Effector CD4-positive, alpha-beta T cell (primary cell): Measurements from ENCODE around the gene POLRMT.

Experiments used
- DNase-seq: peaks from one replicate; pipeline ENCODE4 v3.0.0-alpha.2; 2020

POLRMT gene

DNA sequence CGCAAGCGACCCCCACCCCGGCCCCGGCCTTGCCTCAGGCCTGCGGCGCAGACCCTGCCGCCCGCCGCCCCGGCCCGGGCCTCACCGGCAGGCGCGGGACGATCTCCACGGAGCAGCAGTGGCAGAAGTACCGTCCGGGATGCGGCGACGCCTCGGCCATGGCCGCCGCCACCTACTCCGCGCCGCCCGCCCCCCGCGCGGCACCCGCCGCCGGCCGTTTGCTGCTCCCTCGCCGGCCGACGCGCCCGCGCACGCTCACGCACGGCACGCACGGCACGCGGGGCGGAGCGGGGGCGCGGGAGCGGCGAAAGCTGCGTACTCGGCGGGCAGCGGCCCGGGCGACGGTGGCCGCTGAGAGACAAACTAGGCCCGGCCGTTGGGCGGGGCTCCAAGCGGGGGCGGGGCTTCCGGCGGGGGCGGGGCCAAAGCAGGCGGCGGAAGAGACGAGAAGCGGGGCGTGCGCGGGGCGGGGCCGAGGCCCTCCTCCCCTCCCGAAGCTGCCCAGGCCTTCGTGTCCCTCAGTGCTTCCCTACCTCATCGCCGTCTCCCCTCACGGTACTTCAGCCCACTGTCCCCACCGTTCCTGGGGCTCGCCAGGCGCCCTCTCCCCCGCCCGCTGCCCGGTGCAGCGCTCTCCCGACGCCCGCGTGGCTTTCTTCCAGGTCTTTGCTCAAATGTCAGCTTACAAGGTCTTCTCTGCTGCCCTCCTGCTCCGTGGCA is 29.8 kb upstream of the POLRMT start, which contains the start of gene RNF126:
RNF126 (minus strand) TSS at position 253 of the 720 bp plus-strand sequence; CDS start at position 160, 93 bp downstream.
- peak; percentile 87 for DNase-seq

DNA sequence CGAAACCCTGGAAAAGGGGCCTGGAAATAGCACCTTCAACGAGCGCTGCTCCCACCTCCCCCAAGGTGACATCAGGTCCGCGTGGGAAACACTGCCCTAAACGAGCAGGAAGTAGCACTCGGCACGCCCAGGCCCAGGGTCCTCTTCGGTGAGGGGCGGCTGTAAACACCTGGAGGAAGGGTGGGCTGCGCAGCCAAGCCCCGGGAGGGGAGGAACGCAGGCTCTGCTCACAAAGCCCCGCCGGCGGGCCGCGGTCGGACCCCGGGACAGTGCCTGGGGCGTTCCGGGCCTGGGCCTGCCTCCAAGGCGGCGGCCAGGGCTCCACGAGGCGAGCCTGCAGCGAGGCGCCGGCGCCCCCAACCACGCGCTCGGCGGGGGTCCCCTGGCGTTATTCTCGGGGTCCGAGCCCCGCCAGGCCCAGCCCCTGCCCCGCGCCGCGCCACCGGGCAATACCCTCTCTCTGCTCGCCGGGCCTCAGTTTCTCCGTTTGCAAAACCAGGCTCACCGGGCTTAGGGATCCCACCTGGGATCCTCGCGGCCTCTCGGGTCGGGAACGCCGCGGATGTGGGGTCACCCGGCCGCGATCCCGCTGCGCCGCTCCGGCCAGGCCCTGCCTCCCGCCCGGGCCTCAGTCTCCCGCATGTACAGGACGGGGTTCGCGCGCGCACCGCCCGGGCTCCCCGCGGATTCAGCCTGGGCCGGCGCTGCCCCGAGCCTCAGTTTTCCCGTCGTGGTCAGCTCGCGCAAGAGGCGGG is 29.0 kb upstream of the POLRMT start:
- DNase-seq = peak; percentile 61

DNA sequence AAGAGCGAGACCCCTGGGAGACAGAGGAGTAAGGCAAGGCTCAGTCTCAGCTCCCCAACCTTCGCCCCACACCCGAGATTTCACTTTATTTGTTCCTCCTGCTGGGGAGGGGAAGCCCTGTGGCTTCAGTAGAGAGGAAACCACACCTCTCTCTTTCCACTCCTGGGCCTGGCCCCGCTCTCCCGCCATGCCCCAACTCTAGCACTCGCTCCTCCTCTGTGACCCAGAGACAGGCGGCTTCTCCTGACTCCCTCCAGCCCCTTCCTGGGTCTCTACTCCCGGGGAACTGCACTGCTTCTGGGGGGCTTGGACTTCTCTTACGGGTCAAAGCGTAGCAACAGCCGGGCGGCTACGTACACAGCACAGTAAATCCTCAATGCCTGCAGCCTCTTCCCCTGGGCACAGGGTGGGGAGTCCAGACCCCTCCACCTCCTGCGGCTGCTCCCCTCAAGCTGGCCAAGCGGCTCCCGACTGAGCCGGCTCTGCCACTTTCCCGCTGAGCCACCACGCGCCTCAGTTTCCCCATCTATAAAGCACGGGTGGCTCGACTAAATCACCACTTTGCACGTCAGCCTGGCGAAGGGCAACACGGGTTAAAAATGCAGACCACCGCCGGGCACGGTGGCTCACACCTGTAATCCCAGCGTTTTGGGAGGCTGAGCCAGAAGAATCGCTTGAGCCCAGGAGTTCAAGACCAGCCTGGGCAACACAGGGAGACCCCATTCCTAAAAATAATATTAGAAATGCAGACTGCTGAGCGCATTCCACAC is 28.3 kb upstream of the POLRMT start:
- peak; percentile 54 for DNase-seq

DNA sequence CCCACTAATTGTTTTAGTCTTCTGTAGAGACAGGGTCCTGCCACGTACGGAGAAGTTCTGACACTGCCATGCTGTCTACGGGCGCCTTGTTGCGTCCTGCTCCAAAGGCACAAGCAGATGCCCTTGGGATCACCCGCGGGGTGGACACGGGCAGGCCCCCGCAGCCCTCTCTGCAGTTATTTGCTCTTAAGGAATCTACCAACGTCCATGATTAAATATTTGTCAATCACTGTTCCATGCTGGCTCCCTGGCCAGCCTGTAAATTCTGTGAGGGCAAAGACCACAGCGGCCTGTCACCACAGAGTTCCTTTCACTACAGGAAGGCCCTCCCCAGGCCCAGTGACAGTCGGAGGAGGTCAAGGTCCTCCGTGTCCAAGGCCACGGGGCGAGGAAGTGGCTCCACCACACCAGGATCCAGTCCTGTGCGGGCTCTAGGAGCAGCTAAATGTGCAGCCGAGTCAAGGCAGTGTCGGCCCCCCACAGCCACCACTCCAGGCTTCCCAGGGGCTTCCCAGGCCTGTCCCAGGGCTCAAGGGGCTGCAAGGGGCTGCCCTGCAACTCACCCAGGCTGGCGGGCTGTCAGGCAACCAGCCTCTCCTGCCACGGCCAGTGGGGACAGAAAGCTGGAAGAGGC is 27.6 kb upstream of the POLRMT start:
- DNase-seq = no peak

DNA sequence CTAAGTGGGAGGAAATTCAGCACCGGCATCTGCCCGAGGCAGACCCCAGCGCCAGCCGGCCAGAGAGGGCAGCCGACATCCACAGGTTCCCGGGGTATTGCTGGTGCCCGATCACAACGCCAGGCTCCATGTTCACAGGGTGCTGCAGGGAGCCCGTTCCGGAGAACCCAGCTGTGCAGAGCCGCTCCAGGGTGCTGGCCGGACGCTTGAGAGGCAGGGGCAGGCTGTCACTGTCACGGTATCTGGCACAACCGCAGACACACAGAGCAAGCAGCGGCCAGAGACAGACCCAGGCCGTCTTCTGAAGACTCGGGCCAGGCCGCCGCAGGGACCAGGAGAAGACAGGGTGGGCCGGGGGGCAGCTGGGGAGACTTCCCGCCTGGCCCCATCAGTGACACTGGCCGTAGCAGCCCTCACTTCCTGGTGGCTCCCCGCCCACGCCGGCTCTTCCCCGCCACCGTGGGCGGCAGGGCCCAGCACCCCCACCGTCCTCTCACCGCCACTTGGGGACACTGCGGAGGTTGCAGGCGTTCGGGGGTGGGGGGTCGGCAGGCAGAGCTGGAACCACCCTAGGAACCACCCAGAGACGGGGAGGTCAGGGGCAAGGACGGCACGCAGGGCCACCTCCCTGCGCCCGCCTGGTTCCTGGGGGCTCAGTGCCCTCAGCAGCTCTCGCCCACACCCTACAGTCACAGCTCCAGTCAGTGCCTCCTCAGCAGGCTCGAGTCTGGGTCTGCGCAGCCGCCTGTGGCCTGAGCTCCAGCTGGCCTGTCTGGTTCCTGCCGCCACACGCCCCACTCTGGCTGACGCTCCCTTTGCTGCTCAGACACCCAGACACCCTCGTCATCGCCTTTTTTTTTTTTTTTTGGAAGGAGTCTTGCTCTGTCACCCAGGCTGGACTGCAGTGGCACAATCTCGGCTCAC is 25.8 kb upstream of the POLRMT start:
- peak; percentile 64 for DNase-seq

DNA sequence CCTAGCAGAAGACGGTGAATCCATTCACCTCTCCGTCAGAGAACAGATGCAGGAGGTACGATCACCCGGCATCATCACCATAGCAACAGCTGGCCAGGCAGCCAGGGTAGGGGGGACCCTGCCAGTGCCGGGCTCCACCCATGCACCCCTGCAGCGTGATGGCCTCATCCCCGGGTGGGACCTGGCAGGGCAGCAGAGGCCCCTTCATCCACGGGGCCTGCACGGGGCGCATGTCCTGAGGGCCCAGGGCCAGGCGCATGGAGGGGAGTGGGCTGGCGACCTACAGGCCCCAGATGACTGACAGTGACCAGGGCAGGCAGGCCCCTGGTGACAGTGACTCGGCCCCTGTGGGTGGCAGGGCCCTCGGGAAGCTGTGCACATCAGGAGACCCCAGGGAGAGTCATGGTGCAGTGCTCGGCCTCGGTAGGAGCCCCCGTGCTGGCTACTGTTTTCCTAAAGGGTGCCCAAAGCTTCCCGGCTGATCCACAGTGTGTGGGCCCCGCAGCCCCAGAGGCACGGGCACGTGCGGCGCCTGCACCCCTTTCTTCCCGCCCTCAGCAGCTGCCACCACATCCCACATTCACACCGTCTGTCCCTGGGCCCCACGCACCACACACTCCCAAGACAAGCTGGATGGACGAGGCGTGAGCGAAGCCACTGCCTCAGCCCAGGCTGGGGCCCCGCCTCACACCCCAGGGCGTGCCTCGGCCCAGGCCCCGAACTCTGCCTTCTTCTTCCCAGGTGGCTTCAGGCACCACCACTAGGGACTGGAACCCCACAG is 24.9 kb upstream of the POLRMT start:
- no peak for DNase-seq

DNA sequence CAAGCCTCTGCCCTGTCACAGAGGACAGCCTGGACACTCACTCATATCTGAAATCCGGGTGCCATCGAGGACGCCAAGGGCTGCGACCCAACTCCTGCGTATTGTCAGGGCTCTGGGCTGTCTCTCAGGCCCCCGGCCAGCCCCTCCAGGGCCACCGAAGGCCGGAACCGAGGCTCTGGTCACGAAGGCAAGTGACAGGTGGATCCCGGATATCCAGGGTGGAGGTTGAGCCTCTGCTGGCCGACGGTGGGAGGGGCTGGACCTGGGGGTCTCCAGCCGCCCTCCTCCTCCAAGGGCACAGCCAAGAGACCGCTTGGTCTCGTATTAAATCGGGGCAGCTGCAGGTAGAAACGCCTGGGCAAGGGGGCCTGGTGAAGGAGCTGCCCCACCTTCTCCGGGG is 24.3 kb upstream of the POLRMT start:
- DNase-seq = no peak

DNA sequence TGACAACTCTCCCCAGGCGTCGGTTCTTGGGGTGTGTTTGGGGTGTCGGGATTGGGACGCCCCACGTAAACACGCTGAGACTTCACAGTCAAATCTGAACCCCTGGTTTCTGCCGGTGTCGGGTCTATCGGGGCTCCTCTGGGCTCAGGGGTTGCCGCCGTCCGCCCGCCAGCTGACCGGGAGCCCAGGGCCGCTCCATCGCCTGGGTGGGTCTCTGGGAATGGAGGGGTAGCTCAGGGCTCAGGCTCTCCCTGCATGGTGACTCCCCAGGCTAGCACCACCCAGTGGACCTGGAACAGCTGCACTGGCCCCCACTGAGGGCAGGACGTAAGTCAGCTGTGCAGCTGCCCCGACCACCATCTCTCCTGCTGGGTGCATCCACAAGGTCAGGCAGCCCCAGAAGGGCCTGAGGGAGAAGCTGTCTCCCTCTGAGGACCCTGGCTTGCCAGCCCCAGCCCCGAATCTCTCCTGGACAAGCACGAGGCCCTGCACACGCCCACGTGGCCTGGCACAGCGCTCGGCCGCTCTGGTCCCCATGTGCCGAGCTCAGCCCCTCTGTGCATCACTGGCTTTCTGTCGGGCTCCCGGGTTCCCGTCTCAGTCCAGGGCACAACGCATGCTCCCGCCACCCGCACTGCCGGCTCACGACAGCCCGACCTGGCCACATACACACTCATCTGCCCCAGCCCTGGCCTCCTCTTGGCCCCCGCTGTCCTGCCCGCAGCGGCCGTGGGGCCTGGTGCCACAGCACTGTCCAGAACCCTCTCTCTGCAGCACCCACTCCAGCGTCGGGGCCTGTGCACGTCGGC is 23.6 kb upstream of the POLRMT start:
- no peak for DNase-seq

DNA sequence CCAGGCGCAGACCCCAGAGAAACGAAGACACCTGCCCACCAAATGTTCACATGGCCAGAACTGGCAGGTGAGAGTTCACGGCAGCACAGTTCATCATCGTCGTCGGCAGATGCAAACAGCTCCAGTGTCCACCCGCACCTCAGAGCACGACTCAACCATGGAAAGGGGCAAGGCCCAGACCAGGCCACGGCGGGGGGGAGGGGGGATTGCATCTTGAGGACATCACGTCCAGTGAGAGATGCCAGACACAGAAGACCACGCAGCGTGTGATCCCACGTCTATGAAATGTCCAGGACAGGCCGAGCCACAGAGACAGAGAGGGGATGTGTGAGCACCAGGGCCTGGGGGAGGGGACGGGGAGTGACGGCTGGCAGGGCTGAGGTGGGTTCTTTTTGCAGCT is 22.4 kb upstream of the POLRMT start:
- DNase-seq = no peak

DNA sequence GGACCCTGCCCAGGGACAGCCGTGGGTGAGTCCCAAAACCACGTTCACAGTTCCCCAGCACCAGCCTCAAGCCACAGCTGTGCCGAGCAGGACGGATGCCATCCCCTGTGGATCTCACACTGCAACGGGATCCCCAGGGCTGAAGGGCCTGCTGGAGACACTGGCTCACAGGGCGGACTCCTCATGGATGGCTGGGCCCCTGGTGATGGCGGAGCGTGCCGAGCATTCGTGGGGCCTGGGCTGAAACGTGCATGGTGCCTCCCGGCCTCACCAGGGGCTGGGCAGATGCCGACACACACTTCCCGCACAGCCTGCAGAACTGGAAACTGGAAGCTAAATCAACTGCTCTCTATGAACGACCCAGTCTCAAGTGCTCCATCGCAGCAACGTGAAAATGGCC is 20.1 kb upstream of the POLRMT start:
- no peak for DNase-seq

DNA sequence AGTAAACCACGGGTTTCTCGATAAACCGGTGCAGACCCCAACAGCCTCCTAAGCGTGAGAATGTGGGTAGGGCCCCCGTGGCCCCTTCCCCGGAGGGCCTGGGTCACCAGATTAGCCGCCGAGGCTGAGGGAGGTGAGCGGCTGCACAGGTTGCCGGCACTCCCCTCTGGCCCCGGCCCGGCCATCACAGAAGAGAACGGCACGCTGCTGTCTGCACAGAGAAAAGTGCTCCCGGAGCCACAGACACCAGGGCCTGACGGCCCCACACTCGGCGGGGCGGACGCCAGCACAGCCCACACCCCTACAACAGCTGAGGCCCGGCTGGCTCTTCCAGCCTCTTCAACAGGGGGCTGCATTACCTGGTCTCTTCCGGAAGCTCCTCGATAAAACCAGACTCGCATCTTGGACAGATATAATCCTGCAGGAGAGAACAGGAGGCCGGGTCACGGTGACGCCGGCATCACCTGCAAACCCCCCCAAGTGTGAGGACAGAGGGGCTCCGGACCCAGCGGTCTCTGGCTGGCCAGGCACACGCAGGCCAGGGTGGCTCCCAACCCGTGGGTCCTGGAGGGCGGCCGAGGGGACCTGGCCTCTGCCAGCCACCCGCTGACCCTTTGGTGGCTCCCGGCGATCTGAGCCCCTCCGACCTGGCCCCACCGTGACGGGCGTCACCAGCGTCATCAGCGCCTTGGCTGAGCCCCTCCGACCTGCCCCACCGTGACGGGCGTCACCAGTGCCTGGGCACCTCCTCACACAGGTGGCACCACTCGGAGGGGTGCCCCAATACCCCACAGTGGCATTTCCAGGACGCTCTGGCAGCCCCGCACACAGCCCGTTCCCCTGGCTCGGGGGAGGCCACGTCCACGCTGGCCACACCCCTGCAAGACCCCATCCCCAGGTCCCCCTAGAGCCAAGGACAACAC is 19.4 kb upstream of the POLRMT start:
- DNase-seq = no peak

DNA sequence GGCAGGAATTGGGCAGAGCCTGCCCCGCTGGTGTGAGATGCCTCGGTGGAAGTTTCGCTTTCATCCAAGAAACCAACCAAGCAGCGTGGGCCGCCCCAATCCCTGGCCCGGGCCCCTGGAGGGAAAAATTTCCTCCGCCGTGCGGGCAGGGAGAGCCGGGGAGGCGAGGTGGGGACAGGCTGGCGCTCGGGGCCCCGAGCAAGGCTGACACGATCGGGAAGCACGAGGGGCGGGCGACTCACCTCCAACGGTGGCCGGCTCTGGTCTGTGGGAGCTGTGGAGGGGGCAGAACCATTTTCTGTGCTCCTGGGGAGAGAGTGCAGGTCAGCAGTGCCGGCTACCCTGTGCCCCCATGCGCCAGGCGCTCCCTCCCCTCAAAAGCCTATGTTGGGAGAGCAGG is 18.7 kb upstream of the POLRMT start:
- DNase-seq = no peak

DNA sequence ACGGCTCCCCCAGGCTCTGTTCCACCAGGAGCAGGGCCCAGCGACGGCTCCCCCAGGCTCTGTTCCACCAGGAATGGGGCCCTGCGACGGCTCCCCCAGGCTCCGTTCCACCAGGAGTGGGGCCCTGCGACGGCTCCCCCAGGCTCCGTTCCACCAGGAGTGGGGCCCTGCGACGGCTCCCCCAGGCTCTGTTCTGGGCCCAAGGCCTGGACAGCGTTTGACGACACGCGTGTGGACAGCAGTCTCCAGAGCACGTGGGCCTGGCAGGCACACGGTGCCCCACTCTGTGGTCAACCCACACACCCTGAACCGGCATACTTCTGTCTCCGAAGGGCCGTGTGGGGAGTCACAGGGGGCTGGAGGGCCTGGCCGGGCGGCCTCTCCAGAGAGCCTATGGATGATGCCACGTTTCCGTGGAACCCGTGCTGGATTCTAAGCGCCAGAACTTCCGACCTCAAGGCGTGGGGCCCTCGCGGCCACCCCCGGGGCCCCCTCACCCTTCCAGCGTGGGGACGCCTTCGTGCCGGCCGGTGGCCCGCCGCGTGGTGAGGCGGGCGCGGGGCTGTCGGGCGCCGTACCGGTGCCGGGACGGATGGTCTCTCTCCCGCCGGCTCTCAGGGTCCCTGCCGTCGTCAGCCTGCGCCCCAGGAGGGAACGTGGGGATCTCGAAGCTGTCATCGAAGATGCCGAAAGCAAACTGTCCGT is 17.9 kb upstream of the POLRMT start:
- DNase-seq = no peak

DNA sequence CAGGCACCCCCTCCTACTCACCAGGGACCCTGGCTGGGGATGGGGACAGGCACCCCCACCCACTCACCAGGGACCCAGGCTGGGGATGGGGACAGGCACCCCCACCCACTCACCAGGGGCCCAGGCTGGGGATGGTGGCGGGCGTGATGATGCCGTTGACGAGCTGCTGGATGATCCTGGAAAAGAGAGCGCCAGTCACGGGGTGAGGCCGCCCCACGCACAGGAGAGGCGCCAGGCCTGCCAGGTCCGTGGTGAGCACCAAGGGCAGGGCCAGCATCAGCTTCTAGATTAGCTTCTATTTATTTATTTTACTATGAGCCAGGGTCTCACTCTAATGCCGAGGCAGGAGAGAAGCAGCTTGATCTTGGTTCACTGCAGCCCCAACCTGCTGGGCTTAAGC is 16.8 kb upstream of the POLRMT start:
- DNase-seq = no peak

DNA sequence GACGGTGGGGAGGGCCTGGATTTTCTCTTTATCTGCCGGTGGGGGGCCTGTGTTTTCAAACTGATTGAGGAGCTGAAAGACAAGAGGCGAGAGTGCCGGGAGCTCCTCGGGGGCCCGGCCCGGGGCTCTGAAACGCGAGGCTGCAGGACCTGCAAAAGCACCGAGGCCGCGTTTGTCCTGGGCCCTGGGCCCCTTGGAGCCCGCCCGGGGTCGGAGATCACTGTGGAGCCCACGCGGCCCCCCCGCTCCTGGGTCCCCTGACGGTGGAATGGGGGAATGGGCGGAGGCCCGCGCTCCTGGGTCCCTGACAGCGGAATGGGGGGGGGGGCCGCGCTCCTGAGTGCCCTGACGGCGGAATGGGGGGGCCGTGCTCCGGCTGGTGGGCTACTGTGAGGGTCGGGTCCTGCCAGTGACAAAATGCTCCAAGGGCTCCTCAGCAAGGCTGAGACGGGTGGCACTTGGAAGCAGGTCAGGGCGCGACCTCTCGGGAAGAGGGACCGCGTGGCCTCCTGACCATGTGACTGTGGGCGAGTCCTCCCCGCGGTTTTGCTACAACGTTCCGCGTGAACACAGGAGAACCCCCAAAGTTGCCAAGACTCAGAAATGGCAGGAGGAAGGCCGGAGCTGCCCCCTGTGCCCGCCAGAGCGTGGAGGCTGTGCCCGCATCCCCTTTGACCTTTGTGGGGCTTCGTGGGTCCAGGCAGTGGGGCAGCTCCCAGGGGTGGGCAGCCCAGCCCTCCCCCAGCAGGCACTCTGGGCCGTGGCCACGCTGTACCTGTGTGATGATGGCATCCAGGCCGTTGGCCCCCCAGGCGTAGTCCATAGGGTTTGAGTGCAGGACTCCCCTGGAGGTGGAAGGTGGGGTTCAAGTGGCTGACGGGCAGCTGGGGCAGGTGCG is 15.8 kb upstream of the POLRMT start:
- DNase-seq = no peak

DNA sequence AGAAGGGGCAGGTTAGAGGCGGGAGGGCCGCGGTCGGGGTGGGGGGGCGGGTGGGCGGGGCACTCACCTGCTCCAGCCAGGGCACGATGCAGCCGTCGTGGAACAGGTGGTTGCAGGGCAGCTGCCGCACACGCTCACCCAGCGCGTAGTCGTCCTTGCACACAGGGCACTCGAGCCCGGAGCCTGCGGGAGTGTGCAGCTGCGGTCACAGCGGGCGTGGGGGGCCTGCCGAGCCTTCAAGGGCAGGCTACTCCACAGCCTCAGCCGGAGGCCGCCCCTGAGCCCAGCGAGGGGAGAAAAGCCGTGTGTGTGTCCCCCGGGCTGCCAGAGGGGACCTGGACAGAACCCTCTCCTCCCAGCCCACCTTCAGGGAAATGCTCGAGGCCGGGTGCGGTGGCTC is 15.0 kb upstream of the POLRMT start:
- no peak for DNase-seq

DNA sequence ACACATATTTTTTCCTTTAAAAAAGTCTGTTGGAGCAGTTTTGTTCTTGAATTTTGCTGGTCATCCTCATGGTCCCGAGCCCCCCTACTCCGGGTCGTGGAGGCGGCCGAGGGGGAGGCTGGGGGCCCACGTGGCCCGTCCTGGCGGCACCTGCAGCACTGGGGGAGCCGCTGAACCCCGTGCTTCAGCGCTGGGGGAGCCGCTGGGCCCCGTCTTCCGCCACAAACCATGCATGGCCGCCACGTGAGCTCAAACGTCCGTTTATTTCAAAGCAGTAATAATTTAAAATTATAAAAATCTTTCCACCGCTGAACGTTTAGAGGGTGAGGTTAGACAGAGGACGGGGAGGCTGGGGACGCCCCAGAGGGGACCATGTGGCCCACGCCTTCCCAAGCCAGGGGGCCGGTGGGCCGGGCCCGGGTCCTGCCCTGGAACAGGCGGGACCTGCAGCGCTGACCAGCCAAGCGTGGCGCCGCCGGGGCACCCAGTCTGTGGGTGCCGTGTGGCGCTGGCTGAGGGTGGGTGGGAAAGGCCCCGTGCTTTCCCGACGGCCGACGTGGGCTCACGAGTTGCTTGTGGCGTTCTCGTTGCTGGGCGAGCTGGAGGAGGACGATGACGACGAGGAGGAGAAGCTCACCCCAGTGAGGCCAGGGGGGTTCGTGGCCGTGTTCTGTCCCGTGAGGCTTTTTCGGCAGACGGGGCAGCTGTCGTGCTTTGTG is 14.4 kb upstream of the POLRMT start:
- no peak for DNase-seq
